ENCODE results near the gene OSM.

OSM gene

GRCh38 chr22:30265131-30265720 is 1.4 kb downstream of the OSM start:
- DNase-seq (ENCODE audit: low read depth in 2 of 2, low spot score in 1 of 2): no peak

GRCh38 chr22:30263883-30264282 is 2.8 kb downstream of the OSM start:
- DNase-seq (ENCODE audit: low read depth in 2 of 2, low spot score in 1 of 2): no peak

GRCh38 chr22:30262917-30263741 is 3.5 kb downstream of the OSM start:
- DNase-seq (ENCODE audit: low read depth in 2 of 2, low spot score in 1 of 2): peak; percentile 60 to 68

- no peak for DNase-seq (ENCODE audit: low read depth in 2 of 2, low spot score in 1 of 2)
Observed at GRCh38 chr22:30262112-30262511, 4.5 kb downstream of the OSM start.

- DNase-seq (ENCODE audit: low read depth in 2 of 2, low spot score in 1 of 2): no peak
Observed at GRCh38 chr22:30261134-30261533, 5.5 kb downstream of the OSM start.

- DNase-seq (ENCODE audit: low read depth in 2 of 2, low spot score in 1 of 2): no peak
Observed at GRCh38 chr22:30260682-30261081, 6.0 kb downstream of the OSM start.

- DNase-seq (ENCODE audit: low read depth in 2 of 2, low spot score in 1 of 2): no peak
Observed at GRCh38 chr22:30260276-30260675, 6.4 kb downstream of the OSM start.

- no peak for DNase-seq (ENCODE audit: low read depth in 2 of 2, low spot score in 1 of 2)
Observed at GRCh38 chr22:30254314-30254713, 12.3 kb downstream of the OSM start.

GRCh38 chr22:30253205-30253852 is 13.3 kb downstream of the OSM start:
- no peak for DNase-seq (ENCODE audit: low read depth in 2 of 2, low spot score in 1 of 2)

GRCh38 chr22:30252411-30253204 is 14.0 kb downstream of the OSM start:
- DNase-seq (ENCODE audit: low read depth in 2 of 2, low spot score in 1 of 2): no peak

- DNase-seq (ENCODE audit: low read depth in 2 of 2, low spot score in 1 of 2): no peak
Observed at GRCh38 chr22:30251711-30252110, 14.9 kb downstream of the OSM start.

GRCh38 chr22:30250661-30251267 is 15.9 kb downstream of the OSM start:
- no peak for DNase-seq (ENCODE audit: low read depth in 2 of 2, low spot score in 1 of 2)

- DNase-seq (ENCODE audit: low read depth in 2 of 2, low spot score in 1 of 2): no peak
Observed at GRCh38 chr22:30250039-30250565, 16.5 kb downstream of the OSM start.

- DNase-seq (ENCODE audit: low read depth in 2 of 2, low spot score in 1 of 2): no peak
Observed at GRCh38 chr22:30249049-30250038, 17.3 kb downstream of the OSM start.

GRCh38 chr22:30248484-30248883 is 18.2 kb downstream of the OSM start:
- DNase-seq (ENCODE audit: low read depth in 2 of 2, low spot score in 1 of 2): no peak

- DNase-seq (ENCODE audit: low read depth in 2 of 2, low spot score in 1 of 2): no peak
Observed at GRCh38 chr22:30247974-30248373, 18.7 kb downstream of the OSM start.

- DNase-seq (ENCODE audit: low read depth in 2 of 2, low spot score in 1 of 2): no peak
Observed at GRCh38 chr22:30247561-30247960, 19.1 kb downstream of the OSM start.

GRCh38 chr22:30246814-30247376 is 19.8 kb downstream of the OSM start:
- DNase-seq (ENCODE audit: low read depth in 2 of 2, low spot score in 1 of 2): no peak
